Measurements from ENCODE around the gene VTA1.

Gene VTA1

DNA sequence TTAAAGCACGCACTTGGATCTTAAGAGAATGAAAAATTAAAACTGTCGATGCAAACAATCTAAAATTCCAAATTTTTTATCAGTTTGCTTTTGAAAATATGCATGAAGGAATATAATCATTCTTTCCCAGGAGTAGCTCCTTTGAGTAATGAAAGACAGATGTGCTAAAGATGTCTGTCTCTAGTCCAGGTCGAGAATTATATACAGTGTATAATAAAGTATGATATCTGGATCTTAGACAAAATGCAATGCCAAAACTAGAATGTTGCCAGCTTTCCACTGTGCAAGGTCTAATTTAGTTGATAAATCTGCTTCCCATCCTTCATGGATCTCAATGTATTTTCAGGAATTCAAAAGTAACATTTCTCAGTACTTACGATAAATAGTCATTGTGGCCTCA lies 89.6 kb downstream of the VTA1 start:
- TF ChIP-seq, protein P1, sequence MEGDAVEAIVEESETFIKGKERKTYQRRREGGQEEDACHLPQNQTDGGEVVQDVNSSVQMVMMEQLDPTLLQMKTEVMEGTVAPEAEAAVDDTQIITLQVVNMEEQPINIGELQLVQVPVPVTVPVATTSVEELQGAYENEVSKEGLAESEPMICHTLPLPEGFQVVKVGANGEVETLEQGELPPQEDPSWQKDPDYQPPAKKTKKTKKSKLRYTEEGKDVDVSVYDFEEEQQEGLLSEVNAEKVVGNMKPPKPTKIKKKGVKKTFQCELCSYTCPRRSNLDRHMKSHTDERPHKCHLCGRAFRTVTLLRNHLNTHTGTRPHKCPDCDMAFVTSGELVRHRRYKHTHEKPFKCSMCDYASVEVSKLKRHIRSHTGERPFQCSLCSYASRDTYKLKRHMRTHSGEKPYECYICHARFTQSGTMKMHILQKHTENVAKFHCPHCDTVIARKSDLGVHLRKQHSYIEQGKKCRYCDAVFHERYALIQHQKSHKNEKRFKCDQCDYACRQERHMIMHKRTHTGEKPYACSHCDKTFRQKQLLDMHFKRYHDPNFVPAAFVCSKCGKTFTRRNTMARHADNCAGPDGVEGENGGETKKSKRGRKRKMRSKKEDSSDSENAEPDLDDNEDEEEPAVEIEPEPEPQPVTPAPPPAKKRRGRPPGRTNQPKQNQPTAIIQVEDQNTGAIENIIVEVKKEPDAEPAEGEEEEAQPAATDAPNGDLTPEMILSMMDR (IDR thresholded peaks at IDR 0.05) = no peak

DNA sequence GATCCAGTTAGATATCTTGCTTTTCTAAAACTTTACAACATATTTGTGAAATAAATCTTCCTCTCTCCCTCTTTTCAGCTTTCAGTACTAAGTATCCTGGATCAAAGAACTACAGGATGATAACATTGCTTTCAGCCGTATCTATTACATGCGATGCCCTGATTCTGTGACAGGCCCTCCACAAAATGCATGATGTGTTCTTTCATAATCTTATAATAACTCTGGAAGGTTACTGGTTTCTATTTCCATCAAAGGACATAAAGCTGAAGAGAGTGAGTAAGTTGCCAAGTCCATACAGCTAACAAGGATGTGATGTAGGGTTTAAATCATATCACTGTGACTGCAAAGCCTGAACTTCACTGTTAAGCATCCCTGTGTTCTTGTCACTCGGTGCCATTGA lies 91.8 kb downstream of the VTA1 start:
- TF ChIP-seq, protein P1 (IDR thresholded peaks at IDR 0.05) = no peak

DNA sequence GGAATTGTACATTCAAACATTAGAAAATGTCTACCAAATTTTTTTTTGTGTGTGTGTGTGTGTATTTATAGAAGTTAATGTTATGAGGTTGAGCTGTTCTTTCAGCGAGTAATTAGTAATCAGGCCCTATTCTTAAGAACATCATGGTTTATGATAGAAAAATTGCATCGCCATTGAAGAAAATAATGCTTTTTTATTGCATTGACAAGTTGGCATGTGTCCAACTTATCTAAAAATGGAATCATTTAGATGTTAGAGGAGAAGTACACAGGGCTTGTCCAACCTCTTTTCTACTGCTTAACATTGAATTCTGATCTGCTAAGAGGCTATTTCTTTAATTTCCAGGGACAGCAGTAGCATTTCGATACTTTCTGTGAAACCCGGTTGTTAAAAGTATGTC lies 93.1 kb downstream of the VTA1 start:
- TF ChIP-seq, protein P1 (IDR thresholded peaks at IDR 0.05) = no peak

DNA sequence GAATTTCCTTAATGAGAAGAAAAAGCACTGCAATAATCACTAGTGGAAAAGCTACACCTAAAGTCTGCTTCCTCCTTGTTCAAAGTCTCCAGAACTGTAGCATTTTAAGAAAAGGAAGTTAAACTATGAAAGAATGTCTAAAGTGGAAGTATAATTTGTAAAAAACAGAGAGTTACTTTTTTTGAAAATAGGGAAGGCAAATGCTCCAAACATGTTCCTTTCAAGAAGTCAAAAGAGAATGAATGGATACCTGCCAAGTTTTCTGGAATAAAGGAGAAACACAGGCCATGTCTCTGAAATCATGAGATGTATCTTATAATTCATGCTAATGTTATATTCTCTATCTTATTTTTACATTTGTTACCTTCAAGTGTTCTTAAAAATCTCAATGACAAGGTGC lies 94.0 kb downstream of the VTA1 start:
- TF ChIP-seq, protein P1 (IDR thresholded peaks at IDR 0.05) = no peak

DNA sequence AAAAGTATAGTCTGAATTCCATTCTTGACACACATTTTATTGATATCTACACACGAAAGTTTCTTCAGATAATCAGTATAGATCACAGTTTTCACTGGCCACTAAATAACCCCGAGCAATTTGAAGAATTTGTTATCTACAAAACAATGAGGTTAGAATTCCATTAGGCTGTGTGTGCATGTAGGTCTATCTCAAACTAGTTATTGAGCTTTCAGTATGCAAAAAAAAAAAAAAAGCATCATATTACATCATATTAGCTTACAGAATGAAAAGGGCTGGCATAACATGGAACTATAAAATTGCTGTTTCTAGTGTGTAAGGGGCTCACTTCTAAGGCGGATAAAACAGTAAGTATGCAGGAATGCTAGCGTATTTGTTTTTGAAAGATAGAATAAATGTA lies 95.2 kb downstream of the VTA1 start:
- TF ChIP-seq, protein P1 (IDR thresholded peaks at IDR 0.05) = no peak

DNA sequence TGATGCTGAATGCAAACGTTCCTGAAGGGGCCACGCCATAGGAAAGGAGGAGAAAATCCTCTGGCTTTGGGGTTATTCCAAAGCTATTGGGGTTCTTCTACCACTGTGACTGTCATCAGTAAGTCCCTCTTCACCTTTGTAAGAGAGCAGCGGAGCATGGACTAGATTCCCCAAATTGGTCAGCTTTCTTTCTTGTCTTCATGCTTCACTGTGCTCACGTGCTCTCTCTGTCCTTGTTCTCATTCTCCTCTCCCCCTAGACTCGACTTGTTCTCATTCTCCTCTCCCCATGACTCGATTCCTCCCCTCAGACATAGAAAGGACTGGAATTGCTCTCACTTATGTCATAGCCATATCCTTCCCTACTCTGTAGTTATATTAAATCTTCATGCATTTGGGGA lies 99.9 kb downstream of the VTA1 start:
- TF ChIP-seq, protein P1 (IDR thresholded peaks at IDR 0.05) = no peak

DNA sequence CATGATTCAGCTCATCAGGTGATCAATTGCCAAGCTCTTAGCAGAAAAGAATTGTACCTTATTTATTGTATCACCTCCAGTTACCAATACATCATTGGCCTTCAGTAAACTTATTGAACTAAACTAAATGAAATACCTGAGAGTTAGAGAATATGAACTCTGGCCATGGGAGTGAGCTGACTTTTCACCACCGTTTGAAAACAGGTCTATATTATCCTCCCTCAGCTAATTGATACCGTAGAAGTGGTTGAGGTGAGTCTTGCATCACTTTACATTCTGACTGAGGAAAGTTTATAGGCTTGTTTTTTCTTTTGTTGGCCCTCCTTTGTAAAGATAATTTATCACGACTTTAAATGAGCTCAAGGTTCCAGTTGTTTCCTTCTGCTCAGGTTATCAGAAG lies 102.2 kb downstream of the VTA1 start:
- TF ChIP-seq, protein P1 (IDR thresholded peaks at IDR 0.05) = no peak

DNA sequence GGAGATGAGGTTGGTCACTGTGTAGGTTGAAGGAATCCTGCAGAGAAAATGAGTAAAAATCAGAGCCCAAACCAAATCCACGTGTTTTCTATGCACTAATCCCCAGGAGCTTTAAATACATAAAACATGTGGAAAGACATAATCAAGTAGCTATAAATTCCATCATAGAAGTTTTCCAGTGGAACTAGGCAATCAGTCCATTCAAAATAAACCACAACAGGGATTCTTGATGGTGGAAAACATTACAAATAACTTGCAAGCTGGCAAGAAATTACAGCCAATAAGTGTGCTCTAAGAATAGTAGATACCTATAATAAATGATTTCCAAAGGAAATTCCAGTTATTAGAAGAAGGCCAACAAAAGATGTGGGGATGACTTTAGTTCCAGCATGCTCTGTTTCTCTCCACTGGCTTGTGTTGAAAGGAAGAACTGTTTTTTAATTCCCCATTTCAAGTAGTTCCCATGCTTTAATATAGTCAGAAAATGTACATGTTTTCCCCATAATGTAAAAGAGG lies 104.9 kb downstream of the VTA1 start:
- TF ChIP-seq, protein P1 (IDR thresholded peaks at IDR 0.05) = no peak
